HepG2 (cell line): Measurements from ENCODE around the gene PPP2R5D. TPM values are rescaled to one million over a fixed set of nuclear protein-coding genes. Genes with fewer than 3 reads are reported as not detected.
A peak's percentile ranks its signal among the peaks of the same experiment; 100 is the strongest.

Experiments used
- ARNT2 ChIP-seq: sonication (generic); formaldehyde crosslinking; IDR thresholded peaks from 2 replicates; pipeline ENCODE4 v1.8.0; 2022; ENCODE audit warnings: mild to moderate bottlenecking, low read depth, missing genetic modification reagents, moderate library complexity
- ESRRA ChIP-seq: sonication (generic); formaldehyde crosslinking; IDR thresholded peaks from 2 replicates; pipeline ENCODE4 v1.5.1; 2020; ENCODE audit warnings: mild to moderate bottlenecking, low read depth, missing genetic modification reagents
- KLF9 ChIP-seq: IDR thresholded peaks from 2 replicates; pipeline ENCODE4 v1.6.1; 2016; ENCODE audit warnings: low read depth
- PCBP2 ChIP-seq: fragments of 200-400 bp; formaldehyde crosslinking; optimal IDR thresholded peaks from 2 replicates; pipeline ENCODE3; 2018; ENCODE audit warnings: low read length, low read depth; ENCODE audit not compliant: poor library complexity, severe bottlenecking
- ZBED4 ChIP-seq: sonication (generic); formaldehyde crosslinking; IDR thresholded peaks from 2 replicates; pipeline ENCODE4 v1.4.0; 2020; ENCODE audit warnings: missing genetic modification reagents, borderline replicate concordance
- ZNF292 ChIP-seq: sonication (generic); formaldehyde crosslinking; IDR thresholded peaks from 2 replicates; pipeline ENCODE4 v1.8.1; 2022; ENCODE audit warnings: mild to moderate bottlenecking, low read depth, missing genetic modification reagents, borderline replicate concordance
- ZNF350 ChIP-seq: sonication (generic); formaldehyde crosslinking; IDR thresholded peaks from 2 replicates; pipeline ENCODE4 v1.4.0; 2020; ENCODE audit warnings: mild to moderate bottlenecking, low read depth, missing genetic modification reagents, borderline replicate concordance
- ZNF44 ChIP-seq: sonication (generic); formaldehyde crosslinking; IDR thresholded peaks from 2 replicates; pipeline ENCODE4 v1.5.1; 2020; ENCODE audit warnings: mild to moderate bottlenecking, missing genetic modification reagents
- ZNF501 ChIP-seq: sonication (generic); formaldehyde crosslinking; IDR thresholded peaks from 2 replicates; pipeline ENCODE4 v1.5.1; 2020; ENCODE audit warnings: mild to moderate bottlenecking, moderate library complexity, missing genetic modification reagents
- ZNF598 ChIP-seq: sonication (generic); formaldehyde crosslinking; IDR thresholded peaks from 2 replicates; pipeline ENCODE4 v1.5.1; 2020; ENCODE audit warnings: mild to moderate bottlenecking, missing genetic modification reagents, borderline replicate concordance
- ZNF784 ChIP-seq: sonication (generic); formaldehyde crosslinking; IDR thresholded peaks from 2 replicates; pipeline ENCODE4 v1.5.1; 2020; ENCODE audit warnings: missing genetic modification reagents, mild to moderate bottlenecking, borderline replicate concordance
- ZSCAN20 ChIP-seq: sonication (generic); formaldehyde crosslinking; IDR thresholded peaks from 2 replicates; pipeline ENCODE4 v1.4.0; 2020; ENCODE audit warnings: missing genetic modification reagents, mild to moderate bottlenecking, borderline replicate concordance
- polyA plus RNA-seq, 8 experiments: library from polyadenylated mRNA; depleted of rRNA in 3 of 8; stranded (reverse) in 7 of 8; unstranded in 1 of 8; fragments of >200 nt; fragmentation: Illumina TruSeq in 4 of 8; extraction: Trizol in 4 of 8; gene quantifications; 2 replicates each; pipeline versions ENCODE4 v1.2.1 to v1.2.3, GENCODE V29; 2011 to 2016; ENCODE audit warnings: low read depth in 4 of 8, missing spikeins in 1 of 8, mixed read lengths in 1 of 8; ENCODE audit not compliant: insufficient read depth in 1 of 8
- total RNA-seq, 5 experiments: library from RNA; depleted of rRNA; stranded (reverse); fragments of >200 nt; fragmentation: Illumina TruSeq; extraction: Trizol; gene quantifications; 2 replicates each; pipeline ENCODE4 v1.2.3, GENCODE V29; 2016; ENCODE audit warnings: low read depth in 1 of 5

PPP2R5D gene
- total and polyA plus RNA-seq, 2 of the 13 experiments (the other 11 are each of a cell fraction or from before 2014, with no cell fraction given): 53.7 to 60.4 TPM

- TF ChIP-seq KLF9 (CRISPR knock-in tag): 0 out of 2 replicates have a peak, but pooled peaks have one; percentile 67
- no peak for TF ChIP-seq PCBP2
- TF ChIP-seq ZBED4 (CRISPR knock-in tag): peak; percentile 99
- TF ChIP-seq ZNF501: peak; percentile 79; the same call in 1 of the 2 replicates
- peak; percentile 48; the same call in 1 of the 2 replicates for TF ChIP-seq ZNF784 (CRISPR knock-in tag)
- peak; percentile 70; the same call in 1 of the 2 replicates for TF ChIP-seq ZNF292 (CRISPR knock-in tag)
- peak; percentile 90; the same call in 1 of the 2 replicates for TF ChIP-seq ZNF44 (CRISPR knock-in tag)
- TF ChIP-seq ARNT2 (CRISPR knock-in tag): peak; percentile 69; the same call in 1 of the 2 replicates
- TF ChIP-seq ZNF598 (CRISPR knock-in tag): peak; percentile 95
- 0 out of 2 replicates have a peak, but pooled peaks have one; percentile 5 for TF ChIP-seq ESRRA (CRISPR knock-in tag)
- peak; percentile 88 for TF ChIP-seq ZNF350 (CRISPR knock-in tag)
- TF ChIP-seq ZSCAN20: no peak
Observed at GRCh38 chr6:42960243-42961019, 23.9 kb upstream of the PPP2R5D start, which contains the start of gene GNMT (continued).
